Stomach (tissue), 9 donors: ENCODE data around the gene SNRPB. TPM values are rescaled to one million over a fixed set of nuclear protein-coding genes. Genes with fewer than 3 reads are reported as not detected.

ENCODE experiments used
- DNase-seq, 2 donors: peaks; one replicate each; pipeline versions ENCODE4 v3.0.0 to v3.0.0-alpha.2; 2013 to 2019
- H3K27ac ChIP-seq, 5 donors: fragments of 200-600 bp in 4 of 5; sonication (generic) in 4 of 5; one replicate each; pipeline ENCODE4 v1.5.1; 2013 to 2019; ENCODE audit warnings: mild to moderate bottlenecking in 1 of 5, moderate library complexity in 1 of 5
- H3K27me3 ChIP-seq, 3 donors: fragments of 200-600 bp; sonication (generic); one replicate each; pipeline ENCODE4 v1.5.1; 2017 to 2019; ENCODE audit warnings: mixed run types in 1 of 3
- H3K36me3 ChIP-seq, 4 donors: fragments of 200-600 bp; sonication (generic); 1 replicate in 3 of 4; 2 replicates in 1 of 4; pipeline ENCODE4 v1.5.1; 2016 to 2019
- H3K4me1 ChIP-seq, 4 donors: fragments of 200-600 bp; sonication (generic); one replicate each; pipeline ENCODE4 v1.5.1; 2016 to 2019
- H3K4me3 ChIP-seq, 4 donors: fragments of 200-600 bp; sonication (generic) in 3 of 4; one replicate each; pipeline ENCODE4 v1.5.1; 2016 to 2019; ENCODE audit warnings: mild to moderate bottlenecking in 1 of 4
- H3K9me3 ChIP-seq, 4 donors: fragments of 200-600 bp; sonication (generic); one replicate each; pipeline ENCODE4 v1.5.1; 2016 to 2019
- EP300 ChIP-seq: sonication (generic); formaldehyde crosslinking; IDR thresholded peaks from one replicate; pipeline ENCODE4 v1.6.1; 2017; ENCODE audit warnings: antibody characterized with exemption
- POLR2A ChIP-seq, 4 donors: fragments of 450-650 bp; IDR thresholded peaks; one replicate each; pipeline ENCODE4 v1.6.1; 2016; ENCODE audit warnings: antibody characterized with exemption in 4 of 4, control low read depth in 2 of 4, mild to moderate bottlenecking in 1 of 4, moderate library complexity in 1 of 4
- POLR2AphosphoS5 ChIP-seq, 3 donors: sonication (generic); formaldehyde crosslinking; IDR thresholded peaks; one replicate each; pipeline ENCODE4 v1.6.1; 2016; ENCODE audit warnings: antibody characterized with exemption in 3 of 3
- WGBS, 5 donors: extraction: QIAGEN DNeasy Blood & Tissue Kit in 3 of 5; methylation state at CpG; one replicate each; pipeline versions ENCODE4 v1.1.5 to v1.1.7; 2013 to 2018; 5-methylcytosine and 5-hydroxymethylcytosine counted together
- intact Hi-C: fragments of 100-400 bp; cut with DNase I; formaldehyde crosslinking; loops from one replicate; pipeline ENCODE4 v1.15.1; 2023; ENCODE audit warnings: low total_unique reads
- polyA plus RNA-seq, 3 donors: library from polyadenylated mRNA; stranded (reverse); fragments of 200-250 nt; gene quantifications; one replicate each; pipeline ENCODE4 v1.2.3, GENCODE V29; 2013
- total RNA-seq, 5 donors: library from RNA; depleted of rRNA; stranded (reverse); fragments of >200 nt; gene quantifications; one replicate each; pipeline versions ENCODE4 v1.1.0 to v1.2.3, GENCODE V29; 2014 to 2016
- TF ChIP-seq, protein P1 (sequence below), 7 experiments: fragments of 450-650 bp in 4 of 7; fragments of 200-600 bp in 3 of 7; sonication (generic) in 3 of 7; IDR thresholded peaks; one replicate each; pipeline ENCODE4 v1.5.1; 2016 to 2019; ENCODE audit warnings: antibody characterized with exemption in 7 of 7, control low read depth in 2 of 7, mild to moderate bottlenecking in 1 of 7
- donor health status: healthy with polysubstance abuse.
- donor health status: Bipolar disorder and iron deficiency.
- donor health status: healthy.

SNRPB gene
- total and polyA plus RNA-seq, 8 donors: 46.4 to 329 (median 178) TPM

DNA sequence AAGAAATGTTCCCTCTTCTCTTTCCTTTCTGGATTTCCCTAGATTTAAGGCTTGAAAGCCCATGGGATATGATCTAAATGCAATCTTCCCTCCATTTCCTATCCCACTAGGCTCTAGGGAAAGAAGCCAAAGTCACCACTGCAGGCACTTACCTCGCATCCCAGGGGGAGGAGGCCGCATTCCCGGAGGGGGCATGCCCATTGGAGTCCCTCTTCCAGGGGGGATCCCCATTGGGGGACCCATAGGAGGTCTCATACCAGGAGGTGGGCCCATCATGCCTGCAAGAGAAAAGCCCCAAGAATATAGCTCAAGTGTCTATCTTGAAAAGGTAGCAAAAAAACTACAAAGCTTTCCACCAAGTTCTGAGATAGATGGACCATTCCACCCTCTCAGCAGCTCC is 8.1 kb downstream of the SNRPB start:
- 84 to 100% (median 96%) methylated on average over 3 of the region's 3 CpGs for WGBS, 5 donors
- Histone ChIP-seq H3K27me3 (no peaks in the 10 kb centered on the region), H3K9me3 (no peaks in the 10 kb centered on the region), H3K36me3 (peaks cover 75 to 95% (median 90%) of the 10 kb centered on the region in 4 donors), H3K27ac (no peak overlapping the region), H3K4me3 (no peak overlapping the region), H3K4me1 (peaks cover 0 to 5% (median 3%) of the 10 kb centered on the region in 4 donors)
- TF ChIP-seq EP300 (no peak), POLR2A (IDR thresholded peaks at IDR 0.05) (no peak), POLR2AphosphoS5 (IDR thresholded peaks at IDR 0.05) (no peak)
- TF ChIP-seq, protein P1, sequence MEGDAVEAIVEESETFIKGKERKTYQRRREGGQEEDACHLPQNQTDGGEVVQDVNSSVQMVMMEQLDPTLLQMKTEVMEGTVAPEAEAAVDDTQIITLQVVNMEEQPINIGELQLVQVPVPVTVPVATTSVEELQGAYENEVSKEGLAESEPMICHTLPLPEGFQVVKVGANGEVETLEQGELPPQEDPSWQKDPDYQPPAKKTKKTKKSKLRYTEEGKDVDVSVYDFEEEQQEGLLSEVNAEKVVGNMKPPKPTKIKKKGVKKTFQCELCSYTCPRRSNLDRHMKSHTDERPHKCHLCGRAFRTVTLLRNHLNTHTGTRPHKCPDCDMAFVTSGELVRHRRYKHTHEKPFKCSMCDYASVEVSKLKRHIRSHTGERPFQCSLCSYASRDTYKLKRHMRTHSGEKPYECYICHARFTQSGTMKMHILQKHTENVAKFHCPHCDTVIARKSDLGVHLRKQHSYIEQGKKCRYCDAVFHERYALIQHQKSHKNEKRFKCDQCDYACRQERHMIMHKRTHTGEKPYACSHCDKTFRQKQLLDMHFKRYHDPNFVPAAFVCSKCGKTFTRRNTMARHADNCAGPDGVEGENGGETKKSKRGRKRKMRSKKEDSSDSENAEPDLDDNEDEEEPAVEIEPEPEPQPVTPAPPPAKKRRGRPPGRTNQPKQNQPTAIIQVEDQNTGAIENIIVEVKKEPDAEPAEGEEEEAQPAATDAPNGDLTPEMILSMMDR (IDR thresholded peaks at IDR 0.05): no peak
- no peak for DNase-seq
- intact Hi-C loops: no loop called here

DNA sequence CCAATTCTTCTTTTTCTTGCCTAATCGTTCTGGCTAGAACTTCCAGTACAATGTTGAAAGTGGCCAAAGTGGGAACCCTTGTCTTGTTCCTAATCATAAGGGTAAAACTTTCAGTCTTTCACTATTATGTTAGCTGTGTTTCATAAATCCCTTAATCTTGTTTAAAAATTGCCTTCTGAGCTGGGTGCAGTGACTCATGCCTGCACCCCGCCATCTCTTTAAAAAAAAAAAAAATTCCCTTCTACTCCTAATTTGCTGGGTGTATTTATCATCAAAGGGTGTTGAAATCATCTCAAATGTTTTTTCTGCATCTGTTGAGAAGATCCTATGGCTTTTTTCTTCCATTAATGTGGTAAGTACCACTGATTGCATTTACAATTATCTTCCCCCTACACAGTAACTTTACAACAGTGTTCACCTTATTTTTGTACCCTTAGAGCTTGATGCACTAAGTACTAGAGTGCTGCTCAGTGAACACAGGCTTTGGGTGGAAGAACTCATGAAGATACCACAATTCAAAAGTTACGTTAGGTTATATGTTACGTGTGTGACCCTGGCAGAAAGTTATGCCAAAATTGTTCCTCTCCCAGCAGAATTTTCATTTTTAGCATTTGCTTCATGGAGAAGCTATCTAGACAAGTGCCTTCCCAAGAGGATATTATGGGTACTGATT is 9.7 kb downstream of the SNRPB start:
- DNase-seq: no peak
- Histone ChIP-seq H3K27ac (peak overlapping the region in 1 of 5 donors; percentile 4), H3K4me1 (no peaks in the 10 kb centered on the region), H3K27me3 (no peaks in the 10 kb centered on the region), H3K36me3 (peaks cover 59 to 81% (median 76%) of the 10 kb centered on the region in 4 donors), H3K9me3 (no peaks in the 10 kb centered on the region), H3K4me3 (no peak overlapping the region)
- intact Hi-C loops: no loop called here
- TF ChIP-seq POLR2AphosphoS5 (IDR thresholded peaks at IDR 0.05): no peak
- TF ChIP-seq POLR2A (IDR thresholded peaks at IDR 0.05): no peak
- TF ChIP-seq, protein P1 (IDR thresholded peaks at IDR 0.05): no peak
- no peak for TF ChIP-seq EP300
- 81 to 91% (median 90%) methylated on average over 4 of the region's 4 CpGs for WGBS, 5 donors

DNA sequence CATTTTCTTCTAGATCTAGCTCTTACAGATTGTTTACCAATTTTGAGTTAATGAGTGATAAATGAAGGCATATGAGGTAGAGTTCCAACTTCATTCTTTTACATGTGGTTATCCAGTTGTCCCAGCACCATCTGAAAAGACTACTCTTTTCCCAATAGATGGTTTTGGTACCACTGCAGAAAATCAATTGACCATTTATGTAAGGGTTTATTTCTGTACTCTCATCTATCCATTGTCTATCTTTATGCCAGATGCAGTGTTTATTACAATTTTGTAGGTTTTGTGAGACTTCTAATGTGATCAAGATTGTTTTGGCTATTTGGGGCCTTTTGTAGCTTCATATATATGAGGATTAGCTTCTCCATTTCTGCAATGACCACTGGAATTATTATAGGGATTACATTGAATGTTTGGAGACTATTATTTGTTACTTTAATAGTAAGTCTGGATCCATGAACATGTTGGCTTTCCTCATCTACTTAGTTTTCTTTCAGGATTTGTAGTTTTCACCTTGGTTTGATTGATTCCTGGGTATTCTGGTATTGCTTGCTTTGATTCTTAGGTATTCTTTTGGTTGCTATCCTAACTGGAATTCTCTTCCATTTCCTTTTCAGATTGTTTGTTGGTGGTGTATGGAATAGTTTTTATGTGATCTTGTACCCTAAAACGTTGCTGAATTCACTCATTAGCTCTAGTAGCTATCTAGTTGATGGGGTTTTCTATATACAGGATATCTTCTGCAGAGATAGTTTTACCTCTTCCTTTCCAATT is 10.4 kb downstream of the SNRPB start:
- no peaks in the 10 kb centered on the region for H3K9me3 ChIP-seq
- H3K4me1 ChIP-seq: no peaks in the 10 kb centered on the region
- TF ChIP-seq EP300: no peak
- TF ChIP-seq, protein P1 (IDR thresholded peaks at IDR 0.05): no peak
- TF ChIP-seq POLR2AphosphoS5 (IDR thresholded peaks at IDR 0.05): no peak
- no peak for TF ChIP-seq POLR2A (IDR thresholded peaks at IDR 0.05)
- H3K4me3 ChIP-seq: no peak overlapping the region
- no peak overlapping the region for H3K27ac ChIP-seq
- intact Hi-C loops: loop anchor here (10.0 kb wide), 1 partner anchor 255 kb away; no protein-coding TSS in a partner anchor
- peaks cover 51 to 74% (median 69%) of the 10 kb centered on the region in 4 donors for H3K36me3 ChIP-seq
- 52 to 76% (median 68%) methylated on average over 1 of the region's 1 CpG for WGBS, 5 donors
- no peaks in the 10 kb centered on the region for H3K27me3 ChIP-seq
- no peak for DNase-seq

DNA sequence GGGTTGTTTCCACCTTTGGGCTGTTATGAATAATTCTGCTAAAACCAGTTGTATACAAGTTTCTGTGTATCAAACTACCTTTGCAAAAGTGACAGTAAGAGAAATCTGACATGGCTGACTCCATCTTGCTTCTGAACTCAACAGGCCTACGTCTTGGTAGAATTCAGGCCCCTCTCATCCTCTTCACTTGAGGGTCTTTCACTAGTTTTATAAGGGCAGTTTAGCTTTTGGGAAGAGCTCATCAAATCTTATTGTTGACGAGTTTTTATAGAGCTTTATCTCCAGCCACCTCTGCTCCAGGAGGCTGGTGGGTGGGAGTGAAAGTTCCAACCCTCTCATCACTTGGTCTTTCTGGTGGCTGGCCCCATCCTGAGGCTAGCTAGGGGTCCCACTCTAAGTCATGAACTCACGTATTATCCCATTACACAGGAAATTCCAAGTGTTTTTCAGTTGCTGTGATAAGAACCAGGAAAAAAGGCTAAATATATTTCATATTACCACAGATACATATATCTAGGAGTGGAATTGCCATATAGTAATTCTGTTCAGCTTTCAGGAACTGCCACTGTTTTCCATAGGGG is 11.6 kb downstream of the SNRPB start:
- intact Hi-C loops: loop anchor here (10.0 kb wide), 1 partner anchor 254 kb away; no protein-coding TSS in a partner anchor
- WGBS, 5 donors: 93 to 96% (median 95%) methylated on average over 3 of the region's 3 CpGs
- DNase-seq: no peak
- TF ChIP-seq, protein P1 (IDR thresholded peaks at IDR 0.05): no peak
- no peak for TF ChIP-seq POLR2A (IDR thresholded peaks at IDR 0.05)
- no peak for TF ChIP-seq EP300
- TF ChIP-seq POLR2AphosphoS5 (IDR thresholded peaks at IDR 0.05): no peak
- Histone ChIP-seq H3K27ac (no peak overlapping the region), H3K4me1 (peaks cover 0 to 6% (median 3%) of the 10 kb centered on the region in 4 donors), H3K36me3 (peaks cover 40 to 63% (median 58%) of the 10 kb centered on the region in 4 donors), H3K4me3 (no peak overlapping the region), H3K9me3 (no peaks in the 10 kb centered on the region), H3K27me3 (no peaks in the 10 kb centered on the region)
